HG03575 (cell line): ENCODE results near the gene TTC38.

Experiments used
- ATAC-seq: cut with Tn5 transposase; IDR thresholded peaks from one replicate; pipeline ENCODE4 v1.9.1; 2021; ENCODE audit not compliant: unreplicated experiment, insufficient number of reproducible peaks, low FRiP score; ENCODE audit errors: extremely low read depth

Gene TTC38

DNA sequence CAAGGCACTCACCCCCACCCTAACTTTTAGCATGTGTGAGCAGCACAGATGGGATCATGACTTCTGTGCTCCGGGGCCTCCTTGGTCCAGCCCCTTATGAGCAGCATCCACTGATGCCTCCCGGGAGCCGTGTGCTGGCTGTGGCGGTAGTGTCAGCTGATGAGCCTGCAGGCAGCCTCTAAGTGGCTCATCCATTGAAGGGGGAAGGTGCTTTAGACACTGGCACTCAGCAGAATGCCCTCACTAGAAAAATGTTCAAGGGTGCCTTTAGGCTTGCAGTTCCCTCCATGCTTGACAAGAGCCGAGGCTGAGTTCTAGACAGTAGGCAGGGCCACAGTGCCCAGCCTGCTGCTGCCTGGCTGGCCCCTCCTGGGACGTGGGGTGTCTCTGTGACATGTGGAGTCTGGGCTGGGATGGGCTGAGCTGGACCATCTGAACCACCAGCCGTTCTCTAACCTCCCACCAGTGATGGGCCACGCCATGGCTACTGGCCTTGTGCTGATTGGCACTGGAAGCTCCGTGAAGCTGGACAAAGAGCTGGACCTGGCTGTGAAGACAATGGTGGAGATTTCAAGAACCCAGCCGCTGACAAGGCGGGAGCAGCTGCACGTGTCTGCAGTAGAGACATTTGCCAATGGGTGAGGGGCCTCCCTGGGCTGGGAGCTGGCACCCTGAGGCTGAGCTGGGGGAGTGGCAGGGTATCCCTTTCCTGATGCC lies 5.8 kb downstream of the TTC38 start:
- ATAC-seq = no peak

- no peak for ATAC-seq
Measured at GRCh38 chr22:46274381-46274780, 6.6 kb downstream of the TTC38 start.

DNA sequence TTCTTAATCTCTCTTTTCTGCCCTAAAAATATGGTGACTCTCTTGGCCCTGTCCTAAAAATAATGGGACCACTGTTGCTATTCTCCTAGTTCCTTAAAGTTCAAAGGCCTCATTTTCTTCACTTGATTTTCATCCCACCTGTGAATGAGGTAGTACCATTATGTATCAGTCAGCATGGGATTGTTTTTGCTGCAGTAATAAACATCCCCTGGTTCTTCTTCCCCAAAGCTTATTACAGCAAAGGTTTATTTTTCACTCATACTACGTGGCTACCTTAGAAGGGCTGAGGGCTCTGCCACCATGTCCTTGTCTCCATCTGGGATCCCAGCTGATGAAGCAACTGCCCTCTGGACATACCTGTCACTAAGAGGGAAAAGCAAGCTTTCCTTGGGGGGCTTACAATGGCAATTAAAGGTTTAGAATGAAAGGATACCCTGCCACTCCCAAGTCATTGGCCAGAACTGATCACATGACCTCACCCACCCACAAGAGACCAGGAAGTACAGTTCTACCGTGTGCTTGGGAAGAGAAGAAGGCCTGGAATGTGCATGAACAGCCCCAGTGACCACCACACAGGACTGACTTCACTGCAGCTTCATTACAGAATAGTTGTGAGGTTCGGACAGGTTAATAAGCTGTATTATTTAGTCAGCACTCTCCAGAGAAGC lies 7.8 kb downstream of the TTC38 start:
- no peak for ATAC-seq

DNA sequence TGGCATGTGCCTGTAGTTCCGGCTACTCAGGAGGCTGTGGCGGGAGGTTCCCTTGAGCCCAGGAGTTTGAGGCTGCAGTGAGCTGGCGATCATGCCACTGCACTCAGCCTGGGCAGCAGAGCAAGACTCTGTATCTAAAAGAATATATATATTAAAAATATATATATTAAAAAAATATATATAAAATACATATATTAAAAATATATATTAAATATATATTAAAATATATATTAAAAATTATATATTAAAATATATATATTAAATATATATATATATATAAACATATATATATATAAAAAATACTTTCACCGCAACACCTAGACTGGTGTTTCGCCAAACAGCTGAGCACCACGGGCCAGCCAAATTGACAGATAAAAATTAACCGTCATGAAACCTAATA lies 8.8 kb downstream of the TTC38 start:
- no peak for ATAC-seq

DNA sequence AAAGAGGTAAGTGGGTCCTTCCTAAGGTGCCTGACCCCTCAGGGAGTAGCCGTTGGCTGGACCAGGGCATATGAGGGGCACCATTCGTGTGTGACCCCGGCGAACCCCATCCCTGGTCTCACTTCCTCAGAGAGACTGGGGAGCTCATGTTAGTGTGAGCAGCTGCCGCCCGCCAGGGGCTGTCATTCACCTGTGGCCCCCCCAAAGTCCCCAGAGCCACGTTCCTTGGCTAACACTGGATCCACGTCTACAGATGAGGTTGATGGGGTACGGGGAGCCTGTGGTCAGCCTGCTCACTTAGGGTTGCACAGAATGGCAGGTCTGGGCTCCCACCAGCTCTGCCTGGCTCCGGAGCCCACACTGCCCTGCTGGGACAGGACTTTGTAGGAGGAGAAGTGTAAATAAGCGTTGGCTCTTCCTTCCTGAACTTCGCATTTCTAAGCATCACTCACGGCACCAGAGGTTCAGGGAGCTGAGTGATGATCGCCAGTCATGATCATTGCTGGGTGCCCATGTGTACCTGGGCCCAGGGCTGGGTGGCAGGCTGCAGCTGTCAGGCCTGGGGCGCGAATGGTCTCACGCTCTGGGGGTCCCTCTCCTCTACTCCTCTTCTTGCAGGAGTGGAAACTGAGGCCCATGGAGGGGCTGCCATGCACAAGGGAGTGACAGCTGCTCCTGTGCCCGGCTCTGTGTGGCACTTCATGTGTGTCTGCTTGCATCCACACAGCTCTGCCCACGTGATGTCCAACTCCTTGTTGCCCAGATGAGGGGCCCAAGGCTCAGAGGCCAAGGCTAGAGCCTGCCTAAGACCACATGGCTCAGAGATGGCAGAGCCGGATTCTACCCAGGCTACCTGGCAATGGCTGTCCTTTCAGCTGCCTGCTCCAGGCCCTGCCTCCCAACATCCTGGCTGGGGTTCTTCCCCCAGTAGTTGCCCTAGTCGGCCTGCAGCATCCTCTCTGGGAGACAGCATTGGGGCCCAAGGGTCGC lies 11.1 kb downstream of the TTC38 start:
- no peak for ATAC-seq

GRCh38 chr22:46280063-46280817 lies 12.4 kb downstream of the TTC38 start:
- ATAC-seq = no peak

DNA sequence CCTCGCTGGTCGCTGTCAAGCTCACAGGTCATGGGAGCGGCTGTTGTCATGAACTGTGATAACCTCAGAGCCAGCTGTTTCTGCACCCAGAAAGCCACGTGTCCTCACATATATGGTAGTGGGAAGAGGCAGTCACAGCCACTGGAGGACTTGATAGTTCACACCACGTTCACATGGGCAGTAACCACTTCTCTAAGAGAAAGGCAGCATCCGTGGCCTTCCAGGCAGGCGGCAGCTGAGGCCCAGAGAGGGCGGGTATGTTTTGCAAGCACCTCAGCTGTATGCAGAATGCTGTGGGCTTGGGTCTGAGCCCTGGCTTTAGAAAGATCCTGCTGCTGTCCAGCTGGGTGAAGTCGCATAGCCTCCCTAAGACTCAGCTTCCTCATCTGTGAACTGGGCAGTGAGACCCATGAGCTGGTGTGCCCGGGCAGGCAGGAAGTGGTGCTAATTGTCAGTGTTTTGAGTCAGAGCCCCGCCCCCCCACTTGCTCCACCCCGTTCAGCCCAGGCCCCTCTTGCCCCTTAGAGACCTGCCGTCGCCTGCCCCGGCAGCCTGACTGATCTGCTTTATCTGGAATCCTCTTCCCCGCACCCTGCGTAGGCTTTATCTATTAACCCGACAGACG lies 13.3 kb downstream of the TTC38 start:
- no peak for ATAC-seq

GRCh38 chr22:46281866-46282678 lies 14.3 kb downstream of the TTC38 start:
- no peak for ATAC-seq

GRCh38 chr22:46286006-46286405 lies 18.2 kb downstream of the TTC38 start:
- ATAC-seq = no peak

- ATAC-seq = no peak
Measured at GRCh38 chr22:46286941-46287872, 19.4 kb downstream of the TTC38 start.

- ATAC-seq = no peak
Measured at GRCh38 chr22:46287873-46288751, 20.3 kb downstream of the TTC38 start.

GRCh38 chr22:46288846-46289243 lies 21.0 kb downstream of the TTC38 start:
- no peak for ATAC-seq

- no peak for ATAC-seq
Measured at GRCh38 chr22:46289244-46289891, 21.6 kb downstream of the TTC38 start.

- ATAC-seq = no peak
Measured at GRCh38 chr22:46290121-46290842, 22.5 kb downstream of the TTC38 start.
